Progenitor cell of endocrine pancreas (in vitro differentiated cells): ENCODE data around the gene PTTG1IP2. TPM values are rescaled to one million over a fixed set of nuclear protein-coding genes. Genes with fewer than 3 reads are reported as not detected.
"Not testable (repeated sequence)": the region's sequence is repeated elsewhere in the genome, so short reads cannot be mapped to it uniquely, and the experiment has no call there.

Experiments used
- DNase-seq: peaks from one replicate; pipeline ENCODE4 v3.0.0; 2021; ENCODE audit warnings: low spot score; ENCODE audit not compliant: unreplicated experiment
- H3K27ac Mint-ChIP-seq: 2 replicates; pipeline ENCODE4 v1.8.0; 2021; ENCODE audit warnings: mild to moderate bottlenecking, moderate library complexity, mixed read lengths
- H3K27me3 Mint-ChIP-seq: 2 replicates; pipeline ENCODE4 v1.8.0; 2021; ENCODE audit warnings: mixed read lengths
- H3K36me3 Mint-ChIP-seq: 2 replicates; pipeline ENCODE4 v1.8.0; 2022; ENCODE audit warnings: mixed read lengths; ENCODE audit not compliant: insufficient read depth
- H3K4me1 Mint-ChIP-seq: 2 replicates; pipeline ENCODE4 v1.8.0; 2021; ENCODE audit warnings: low read depth, mixed read lengths
- H3K4me3 Mint-ChIP-seq: 2 replicates; pipeline ENCODE4 v1.8.0; 2021; ENCODE audit warnings: low read depth, mild to moderate bottlenecking, moderate library complexity, mixed read lengths
- H3K9me3 Mint-ChIP-seq: 2 replicates; pipeline ENCODE4 v1.8.0; 2021; ENCODE audit warnings: low read depth, mixed read lengths
- total RNA-seq: library from RNA; stranded (reverse); gene quantifications from 2 replicates; pipeline ENCODE4 v1.2.1, GENCODE V29; 2021
- TF ChIP-seq, protein P1 (sequence below): fragments of 200-600 bp; sonication (generic); IDR thresholded peaks from one replicate; pipeline ENCODE4 v1.5.0; 2021; ENCODE audit warnings: antibody characterized with exemption, mild to moderate bottlenecking; ENCODE audit not compliant: unreplicated experiment

Gene PTTG1IP2
- total RNA-seq, 1 donor from 2014 or later, result not detected

DNA sequence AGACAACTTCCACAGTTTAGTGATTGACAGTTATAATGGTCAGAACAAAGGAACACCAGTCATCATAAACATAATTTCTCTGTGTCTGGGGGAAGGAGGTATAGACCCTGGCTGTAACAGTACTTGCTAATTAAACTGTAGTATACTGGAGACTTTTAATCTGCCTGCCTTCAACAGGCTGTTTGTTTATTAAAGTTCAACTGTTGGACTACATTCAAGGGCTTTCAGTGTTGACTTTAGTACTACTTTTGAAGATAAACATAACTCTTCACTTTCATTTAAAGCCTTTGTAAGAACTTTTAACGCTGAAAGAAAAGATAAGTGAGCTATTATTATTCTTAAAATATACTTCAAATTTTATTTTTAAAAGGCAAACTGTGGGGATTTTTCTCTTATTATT is 15.5 kb upstream of the PTTG1IP2 start:
- Mint-ChIP-seq H3K4me3 (no peak overlapping the region), H3K27me3 (peaks cover 10% of the 10 kb centered on the region), H3K9me3 (peaks cover 7% of the 10 kb centered on the region), H3K4me1 (peaks cover 7% of the 10 kb centered on the region), H3K27ac (no peak overlapping the region), H3K36me3 (no peaks in the 10 kb centered on the region)
- TF ChIP-seq, protein P1, sequence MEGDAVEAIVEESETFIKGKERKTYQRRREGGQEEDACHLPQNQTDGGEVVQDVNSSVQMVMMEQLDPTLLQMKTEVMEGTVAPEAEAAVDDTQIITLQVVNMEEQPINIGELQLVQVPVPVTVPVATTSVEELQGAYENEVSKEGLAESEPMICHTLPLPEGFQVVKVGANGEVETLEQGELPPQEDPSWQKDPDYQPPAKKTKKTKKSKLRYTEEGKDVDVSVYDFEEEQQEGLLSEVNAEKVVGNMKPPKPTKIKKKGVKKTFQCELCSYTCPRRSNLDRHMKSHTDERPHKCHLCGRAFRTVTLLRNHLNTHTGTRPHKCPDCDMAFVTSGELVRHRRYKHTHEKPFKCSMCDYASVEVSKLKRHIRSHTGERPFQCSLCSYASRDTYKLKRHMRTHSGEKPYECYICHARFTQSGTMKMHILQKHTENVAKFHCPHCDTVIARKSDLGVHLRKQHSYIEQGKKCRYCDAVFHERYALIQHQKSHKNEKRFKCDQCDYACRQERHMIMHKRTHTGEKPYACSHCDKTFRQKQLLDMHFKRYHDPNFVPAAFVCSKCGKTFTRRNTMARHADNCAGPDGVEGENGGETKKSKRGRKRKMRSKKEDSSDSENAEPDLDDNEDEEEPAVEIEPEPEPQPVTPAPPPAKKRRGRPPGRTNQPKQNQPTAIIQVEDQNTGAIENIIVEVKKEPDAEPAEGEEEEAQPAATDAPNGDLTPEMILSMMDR, result no peak
- no peak for DNase-seq

DNA sequence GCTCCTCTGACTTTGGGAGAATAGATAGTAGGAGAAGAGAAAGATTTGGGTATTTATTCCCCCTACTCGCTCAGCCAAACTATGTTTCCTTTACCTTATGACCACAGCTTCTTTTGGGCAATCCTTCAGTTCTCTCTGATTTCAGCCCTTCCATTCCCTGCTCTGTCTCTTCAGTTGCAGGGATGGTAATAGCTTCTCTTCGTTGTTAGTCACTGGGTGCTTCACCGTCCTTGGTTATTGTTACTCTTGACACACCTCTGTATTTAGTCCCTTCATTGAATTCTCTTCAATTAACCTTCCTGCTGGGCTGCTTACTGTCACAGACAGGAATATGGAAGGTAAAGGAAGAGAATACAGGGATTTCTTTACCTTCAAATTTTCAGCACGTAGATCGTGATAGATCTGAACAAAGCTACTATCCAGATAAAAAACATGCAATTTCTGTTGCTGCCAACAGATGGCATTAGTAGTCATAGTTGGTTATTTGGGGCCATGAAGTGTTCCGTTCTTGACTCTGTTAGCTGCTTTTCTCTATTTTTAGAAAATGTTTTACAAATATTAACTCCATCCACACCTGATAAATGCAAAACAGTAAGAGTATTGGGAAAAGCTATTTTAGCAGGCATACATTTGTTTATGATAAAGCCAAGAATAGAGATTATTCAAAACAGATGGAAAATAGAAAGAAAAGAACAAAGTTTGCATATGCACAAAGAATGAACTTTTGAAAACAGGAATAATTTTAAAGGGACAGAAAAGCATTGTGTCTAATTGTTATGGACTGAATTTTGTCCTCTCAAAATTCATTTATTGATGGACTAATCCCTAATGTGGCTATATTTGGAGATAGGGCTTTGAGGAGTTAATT is 14.0 kb upstream of the PTTG1IP2 start:
- peaks cover 10% of the 10 kb centered on the region for H3K27me3 Mint-ChIP-seq
- H3K36me3 Mint-ChIP-seq, result no peaks in the 10 kb centered on the region
- TF ChIP-seq, protein P1, result peak; percentile 75
- H3K4me1 Mint-ChIP-seq, result peaks cover 7% of the 10 kb centered on the region
- DNase-seq, result no peak
- H3K9me3 Mint-ChIP-seq, result peaks cover 4% of the 10 kb centered on the region
- H3K4me3 Mint-ChIP-seq, result peak overlapping the region; percentile 65
- peak overlapping the region; percentile 91 for H3K27ac Mint-ChIP-seq

DNA sequence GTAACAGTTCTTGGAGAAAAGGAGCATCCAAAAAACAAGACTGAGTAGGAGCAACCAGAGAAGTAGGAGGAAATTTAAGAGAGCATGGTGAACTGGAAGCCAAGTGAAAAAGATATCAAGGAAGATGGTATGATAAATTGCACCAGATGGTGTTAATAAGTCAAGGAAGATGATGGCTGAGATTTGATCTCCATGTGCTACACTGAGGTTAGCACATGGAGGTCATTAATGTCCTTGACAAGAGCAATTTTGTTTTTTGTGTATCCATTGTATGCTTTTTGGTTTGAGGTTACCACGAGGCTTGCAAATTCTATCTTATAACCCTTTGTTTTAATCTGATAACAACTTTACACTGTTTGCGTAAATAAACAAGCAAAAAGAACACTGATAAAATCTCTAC is 11.3 kb upstream of the PTTG1IP2 start:
- Mint-ChIP-seq H3K4me1 (peaks cover 7% of the 10 kb centered on the region), H3K27ac (no peak overlapping the region), H3K27me3 (peaks cover 10% of the 10 kb centered on the region), H3K36me3 (no peaks in the 10 kb centered on the region), H3K9me3 (peaks cover 4% of the 10 kb centered on the region), H3K4me3 (no peak overlapping the region)
- TF ChIP-seq, protein P1, result no peak
- no peak for DNase-seq

DNA sequence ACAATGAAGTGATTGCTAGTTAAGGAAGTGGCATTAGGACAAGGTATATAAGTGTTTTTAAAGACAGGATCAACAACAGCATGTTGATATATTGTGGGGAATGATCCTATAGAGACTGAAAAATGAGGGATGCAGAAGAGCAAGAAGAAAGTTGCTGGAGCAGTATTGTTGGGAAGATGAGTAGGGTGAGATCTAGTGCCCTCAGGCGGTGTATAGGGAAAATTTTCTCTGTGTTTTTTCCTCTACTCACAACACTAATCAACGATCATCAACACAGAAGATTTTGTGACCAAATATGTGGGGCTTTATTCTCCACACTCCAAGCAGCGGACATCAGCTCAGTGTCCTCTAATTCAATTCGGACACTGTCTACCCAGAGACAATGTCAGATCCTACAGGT is 9.6 kb upstream of the PTTG1IP2 start:
- Mint-ChIP-seq H3K27me3 (peaks cover 10% of the 10 kb centered on the region), H3K9me3 (peaks cover 14% of the 10 kb centered on the region), H3K27ac (no peak overlapping the region), H3K4me1 (peaks cover 7% of the 10 kb centered on the region), H3K4me3 (no peak overlapping the region), H3K36me3 (peaks cover 1% of the 10 kb centered on the region)
- DNase-seq, result no peak
- TF ChIP-seq, protein P1, result peak; percentile 23

DNA sequence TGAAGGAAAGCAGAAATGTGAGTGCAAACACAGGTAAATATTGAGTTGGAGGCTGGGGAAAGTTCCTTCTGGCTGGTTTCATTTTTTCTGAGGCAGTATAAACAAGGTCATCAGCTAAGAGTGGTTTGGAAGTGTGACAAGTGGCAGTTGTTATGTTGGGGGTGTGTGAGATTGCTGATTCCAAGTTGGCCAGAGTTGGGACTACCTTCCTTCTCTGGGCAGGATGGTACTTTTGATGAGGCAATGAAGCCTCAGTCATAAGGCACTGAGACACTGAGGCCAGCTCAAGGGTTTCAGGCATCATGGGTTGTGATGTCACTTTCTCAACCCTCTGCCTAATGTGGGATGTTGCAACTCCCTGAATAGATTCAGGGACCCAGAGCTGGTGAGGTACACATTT is 8.2 kb upstream of the PTTG1IP2 start:
- Mint-ChIP-seq H3K4me3 (no peak overlapping the region), H3K27me3 (peaks cover 3% of the 10 kb centered on the region), H3K9me3 (peaks cover 21% of the 10 kb centered on the region), H3K27ac (no peak overlapping the region), H3K4me1 (no peaks in the 10 kb centered on the region), H3K36me3 (peaks cover 5% of the 10 kb centered on the region)
- TF ChIP-seq, protein P1, result no peak
- no peak for DNase-seq

DNA sequence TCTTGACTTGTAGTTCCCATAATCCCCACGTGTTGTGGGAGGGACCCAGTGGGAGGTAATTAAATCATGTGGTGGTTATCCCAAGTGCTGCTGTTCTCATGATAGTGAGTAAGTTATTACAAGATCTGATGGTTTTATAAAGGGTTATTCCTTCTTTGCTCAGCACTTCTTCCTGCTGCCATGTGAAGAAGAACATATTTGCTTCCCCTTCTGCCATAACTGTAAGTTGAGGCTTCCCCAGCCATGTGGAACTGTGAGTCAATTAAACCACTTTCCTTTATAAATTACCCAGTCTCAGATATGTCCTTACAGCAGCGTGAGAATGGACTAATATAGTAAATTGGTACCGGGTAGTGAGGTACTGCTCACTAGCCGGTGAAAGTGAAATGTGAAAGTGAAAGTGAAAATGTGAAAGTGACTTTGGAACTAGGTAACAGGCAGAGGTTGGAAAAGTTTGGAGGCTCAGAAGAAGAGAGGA is 6.2 kb upstream of the PTTG1IP2 start:
- H3K36me3 Mint-ChIP-seq, DNase-seq, H3K4me3 Mint-ChIP-seq, H3K27ac Mint-ChIP-seq, H3K4me1 Mint-ChIP-seq, H3K27me3 Mint-ChIP-seq: not testable (repeated sequence)
- peaks cover 18% of the 10 kb centered on the region for H3K9me3 Mint-ChIP-seq
